Measurements from ENCODE around the gene BRWD1. TPM values are rescaled to one million over a fixed set of nuclear protein-coding genes. Genes with fewer than 3 reads are reported as not detected.

Gene BRWD1
- total and polyA plus RNA-seq, 2 donors (not counting 1 experiment from before 2014, with no cell fraction given): 17.1 to 48.9 TPM

DNA sequence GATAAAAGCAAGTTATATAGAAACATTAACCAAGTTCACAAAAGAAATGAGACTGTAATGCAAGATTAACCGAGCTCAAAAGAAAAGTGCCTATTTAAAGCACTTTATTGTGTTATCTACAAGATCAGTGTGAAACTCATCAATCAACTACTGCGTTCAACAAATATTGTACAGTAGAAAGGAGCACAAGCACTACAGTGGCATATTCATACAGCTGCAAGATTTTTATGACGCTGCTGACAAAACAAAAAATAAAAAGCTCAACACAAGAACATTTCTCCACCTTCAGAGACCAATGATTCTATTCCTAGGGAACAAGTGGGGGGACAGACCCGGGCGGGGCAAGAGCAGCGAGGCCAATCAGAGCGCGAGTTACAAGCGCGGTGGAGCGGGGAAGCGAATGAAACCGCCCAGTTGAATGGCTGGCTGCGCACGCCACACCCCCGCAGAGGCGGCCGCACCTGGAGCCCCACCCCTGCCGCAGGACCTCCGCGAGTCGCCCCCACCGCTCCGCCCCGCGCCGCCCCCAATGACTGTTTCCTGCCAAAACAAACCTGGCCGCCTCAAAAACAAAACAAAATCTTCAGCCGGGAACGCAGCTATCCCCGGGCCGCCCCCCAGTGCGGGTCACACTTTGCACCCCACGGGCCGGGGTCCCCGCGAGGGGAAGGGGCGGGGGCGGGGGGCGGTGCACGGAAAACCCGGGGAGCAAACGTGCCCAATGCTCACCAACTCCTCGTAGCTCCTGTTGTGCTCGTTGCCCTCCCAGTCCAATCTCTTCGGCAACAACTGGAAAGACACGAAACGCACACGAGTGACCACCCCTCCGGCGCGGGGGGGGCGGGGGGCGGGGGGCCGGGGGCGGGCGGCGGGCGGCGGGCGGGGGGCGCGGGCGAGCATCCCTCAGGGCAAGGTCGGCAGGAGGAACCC lies 1.1 kb downstream of the BRWD1 start:
- Histone ChIP-seq H3K9ac (ENCODE audit: insufficient read depth, low read length) (peak overlapping the region; percentile 84), H4K20me1 (ENCODE audit: control insufficient read depth, extremely low read depth, insufficient read depth, low read length) (no peaks in the 10 kb centered on the region), H3K9me3 (ENCODE audit: control insufficient read depth, insufficient read depth, low read depth, low read length) (no peaks in the 10 kb centered on the region), H3K36me3 (ENCODE audit: control insufficient read depth, insufficient read depth, low read length) (no peaks in the 10 kb centered on the region), H3K4me1 (ENCODE audit: control insufficient read depth, extremely low read depth, insufficient read depth, low read length) (no peaks in the 10 kb centered on the region), H3K27ac (ENCODE audit: insufficient read depth, low read length) (no peak overlapping the region), H3K4me2 (ENCODE audit: extremely low read depth, insufficient read depth, low read length) (peak overlapping the region; percentile 75), H3K27me3 (ENCODE audit: control insufficient read depth, insufficient read depth, low read length) (no peaks in the 10 kb centered on the region), H3K4me3 (replicated peaks in 1 of 4; ENCODE audit: control extremely low read depth in 1 of 4, insufficient read depth in 1 of 4, low read depth in 3 of 4, low read length in 4 of 4) (peak overlapping the region; percentile 39 to 75 (median 67)), H3K79me2 (ENCODE audit: control insufficient read depth, insufficient read depth, low read length) (peaks cover 16% of the 10 kb centered on the region), H2AFZ (ENCODE audit: low read length) (no peak overlapping the region)
- DNase-seq (ENCODE audit: low read depth in 2 of 2): peak; percentile 84 to 90
- TF ChIP-seq, protein P1, sequence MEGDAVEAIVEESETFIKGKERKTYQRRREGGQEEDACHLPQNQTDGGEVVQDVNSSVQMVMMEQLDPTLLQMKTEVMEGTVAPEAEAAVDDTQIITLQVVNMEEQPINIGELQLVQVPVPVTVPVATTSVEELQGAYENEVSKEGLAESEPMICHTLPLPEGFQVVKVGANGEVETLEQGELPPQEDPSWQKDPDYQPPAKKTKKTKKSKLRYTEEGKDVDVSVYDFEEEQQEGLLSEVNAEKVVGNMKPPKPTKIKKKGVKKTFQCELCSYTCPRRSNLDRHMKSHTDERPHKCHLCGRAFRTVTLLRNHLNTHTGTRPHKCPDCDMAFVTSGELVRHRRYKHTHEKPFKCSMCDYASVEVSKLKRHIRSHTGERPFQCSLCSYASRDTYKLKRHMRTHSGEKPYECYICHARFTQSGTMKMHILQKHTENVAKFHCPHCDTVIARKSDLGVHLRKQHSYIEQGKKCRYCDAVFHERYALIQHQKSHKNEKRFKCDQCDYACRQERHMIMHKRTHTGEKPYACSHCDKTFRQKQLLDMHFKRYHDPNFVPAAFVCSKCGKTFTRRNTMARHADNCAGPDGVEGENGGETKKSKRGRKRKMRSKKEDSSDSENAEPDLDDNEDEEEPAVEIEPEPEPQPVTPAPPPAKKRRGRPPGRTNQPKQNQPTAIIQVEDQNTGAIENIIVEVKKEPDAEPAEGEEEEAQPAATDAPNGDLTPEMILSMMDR (conservative IDR thresholded peaks at IDR 0.05 in 1 of 2, IDR thresholded peaks at IDR 0.05 in 1 of 2; ENCODE audit: low read depth in 1 of 2, low read length in 2 of 2): no peak
- no peak for TF ChIP-seq EZH2 (IDR thresholded peaks at IDR 0.05; ENCODE audit: low read length, missing control alignments)

DNA sequence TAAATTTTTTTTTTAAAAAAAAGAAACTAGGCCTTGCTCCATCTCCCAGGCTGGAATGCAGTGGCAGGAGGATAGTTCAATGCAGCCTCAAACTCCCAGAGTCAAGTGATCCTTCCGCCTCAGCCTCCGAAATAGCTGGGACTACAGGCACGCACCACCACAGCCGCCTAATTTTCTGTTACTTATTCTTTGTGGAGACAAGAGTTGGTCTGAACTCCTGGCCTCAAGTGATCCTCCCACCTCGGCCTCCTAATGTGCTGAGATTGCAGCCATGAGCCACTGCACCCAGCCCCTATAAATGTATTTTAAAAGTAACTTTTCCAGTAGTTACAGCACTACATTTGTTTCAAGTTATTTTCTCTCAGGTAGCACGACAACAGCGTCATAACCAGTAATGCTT lies 2.3 kb downstream of the BRWD1 start:
- Histone ChIP-seq H3K4me2 (ENCODE audit: extremely low read depth, insufficient read depth, low read length) (no peak overlapping the region), H3K9ac (ENCODE audit: insufficient read depth, low read length) (no peak overlapping the region), H3K4me1 (ENCODE audit: control insufficient read depth, extremely low read depth, insufficient read depth, low read length) (no peaks in the 10 kb centered on the region), H3K36me3 (ENCODE audit: control insufficient read depth, insufficient read depth, low read length) (no peaks in the 10 kb centered on the region), H3K4me3 (replicated peaks in 1 of 4; ENCODE audit: control extremely low read depth in 1 of 4, insufficient read depth in 1 of 4, low read depth in 3 of 4, low read length in 4 of 4) (no peak overlapping the region), H3K79me2 (ENCODE audit: control insufficient read depth, insufficient read depth, low read length) (peaks cover 16% of the 10 kb centered on the region), H3K27me3 (ENCODE audit: control insufficient read depth, insufficient read depth, low read length) (no peaks in the 10 kb centered on the region), H3K9me3 (ENCODE audit: control insufficient read depth, insufficient read depth, low read depth, low read length) (no peaks in the 10 kb centered on the region), H2AFZ (ENCODE audit: low read length) (no peak overlapping the region), H3K27ac (ENCODE audit: insufficient read depth, low read length) (no peak overlapping the region), H4K20me1 (ENCODE audit: control insufficient read depth, extremely low read depth, insufficient read depth, low read length) (no peaks in the 10 kb centered on the region)
- TF ChIP-seq, protein P1 (conservative IDR thresholded peaks at IDR 0.05 in 1 of 2, IDR thresholded peaks at IDR 0.05 in 1 of 2; ENCODE audit: low read depth in 1 of 2, low read length in 2 of 2): no peak
- no peak for TF ChIP-seq EZH2 (IDR thresholded peaks at IDR 0.05; ENCODE audit: low read length, missing control alignments)
- DNase-seq (ENCODE audit: low read depth in 2 of 2): no peak

DNA sequence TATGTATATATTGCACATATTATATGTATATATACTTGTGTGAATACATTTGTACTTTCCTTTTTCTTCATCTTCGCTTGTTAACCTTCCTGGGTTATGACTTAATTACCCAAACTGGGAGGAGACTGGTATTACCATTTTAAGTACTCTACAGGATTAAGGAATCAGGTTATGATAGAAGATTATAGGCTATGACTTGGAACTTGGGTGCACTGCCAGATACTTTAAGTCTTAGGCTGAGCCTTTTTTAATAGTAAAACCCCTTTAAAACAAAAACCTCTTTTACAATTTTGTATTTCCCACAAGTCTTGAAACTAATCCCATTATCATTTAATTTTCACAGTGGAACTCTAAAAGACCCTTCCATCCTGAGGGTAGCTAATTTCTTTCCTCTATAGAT lies 6.0 kb downstream of the BRWD1 start:
- TF ChIP-seq, protein P1 (conservative IDR thresholded peaks at IDR 0.05 in 1 of 2, IDR thresholded peaks at IDR 0.05 in 1 of 2; ENCODE audit: low read depth in 1 of 2, low read length in 2 of 2): no peak
- TF ChIP-seq EZH2 (IDR thresholded peaks at IDR 0.05; ENCODE audit: low read length, missing control alignments): no peak
- no peak for DNase-seq (ENCODE audit: low read depth in 2 of 2)
- Histone ChIP-seq H3K36me3 (ENCODE audit: control insufficient read depth, insufficient read depth, low read length) (no peaks in the 10 kb centered on the region), H3K4me2 (ENCODE audit: extremely low read depth, insufficient read depth, low read length) (no peak overlapping the region), H3K9me3 (ENCODE audit: control insufficient read depth, insufficient read depth, low read depth, low read length) (no peaks in the 10 kb centered on the region), H3K27ac (ENCODE audit: insufficient read depth, low read length) (no peak overlapping the region), H3K79me2 (ENCODE audit: control insufficient read depth, insufficient read depth, low read length) (peaks cover 16% of the 10 kb centered on the region), H2AFZ (ENCODE audit: low read length) (no peak overlapping the region), H3K27me3 (ENCODE audit: control insufficient read depth, insufficient read depth, low read length) (no peaks in the 10 kb centered on the region), H4K20me1 (ENCODE audit: control insufficient read depth, extremely low read depth, insufficient read depth, low read length) (no peaks in the 10 kb centered on the region), H3K9ac (ENCODE audit: insufficient read depth, low read length) (no peak overlapping the region), H3K4me1 (ENCODE audit: control insufficient read depth, extremely low read depth, insufficient read depth, low read length) (no peaks in the 10 kb centered on the region), H3K4me3 (replicated peaks in 1 of 4; ENCODE audit: control extremely low read depth in 1 of 4, insufficient read depth in 1 of 4, low read depth in 3 of 4, low read length in 4 of 4) (no peak overlapping the region)

Data from fibroblast of lung (primary cell).